ENCODE results near the gene NAV2.

NAV2 gene

DNA sequence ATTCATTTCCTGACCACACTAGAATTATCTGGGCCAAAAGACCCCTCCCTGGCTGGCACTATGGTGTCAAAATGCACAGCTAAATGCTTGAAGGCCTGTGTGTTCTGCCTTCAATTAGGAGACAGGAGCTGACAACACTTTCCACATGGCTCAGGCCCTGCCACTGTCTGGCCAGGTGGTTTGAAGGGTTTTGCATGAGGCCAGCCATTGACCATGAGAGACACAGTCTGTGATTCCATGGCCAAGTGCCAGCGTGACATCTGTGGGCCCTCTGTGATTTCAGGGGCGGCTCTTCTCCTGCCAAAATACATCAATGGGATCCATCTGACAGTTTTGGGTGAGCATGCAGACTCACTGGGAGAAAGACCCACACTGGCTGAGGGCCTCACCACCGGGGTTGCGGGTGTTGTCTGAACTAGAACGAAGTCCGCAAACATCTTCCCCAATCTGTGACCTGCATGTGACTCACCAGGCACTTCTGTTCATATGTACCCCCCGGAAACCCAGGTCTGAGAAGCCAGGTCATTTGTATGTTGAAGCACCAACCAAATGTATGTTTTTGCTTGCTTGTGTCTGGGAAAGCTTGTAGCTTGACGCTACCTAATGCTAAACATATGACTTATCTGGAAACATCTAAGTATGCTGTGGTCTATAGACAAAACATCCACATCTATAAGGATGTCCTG is 20.7 kb upstream of the NAV2 start:
- H3K36me3 ChIP-seq (ENCODE audit: control insufficient read depth, insufficient read depth, low read length): no peaks in the 10 kb centered on the region
- no peaks in the 10 kb centered on the region for H3K27me3 ChIP-seq (ENCODE audit: control insufficient read depth, insufficient read depth, low read length)
- no peak overlapping the region for H3K9ac ChIP-seq (ENCODE audit: low read length)
- H3K4me3 ChIP-seq (ENCODE audit: low read length): no peak overlapping the region
- no peaks in the 10 kb centered on the region for H3K9me3 ChIP-seq (ENCODE audit: control insufficient read depth, low read length)
- no peaks in the 10 kb centered on the region for H3K4me1 ChIP-seq (ENCODE audit: control insufficient read depth, insufficient read depth, low read length)

- Histone ChIP-seq H3K4me1 (ENCODE audit: control insufficient read depth, insufficient read depth, low read length) (no peaks in the 10 kb centered on the region), H3K9ac (ENCODE audit: low read length) (no peak overlapping the region), H3K27me3 (ENCODE audit: control insufficient read depth, insufficient read depth, low read length) (no peaks in the 10 kb centered on the region), H3K9me3 (ENCODE audit: control insufficient read depth, low read length) (no peaks in the 10 kb centered on the region), H3K4me3 (ENCODE audit: low read length) (no peak overlapping the region), H3K36me3 (ENCODE audit: control insufficient read depth, insufficient read depth, low read length) (no peaks in the 10 kb centered on the region)
Measured at GRCh38 chr11:19693146-19693545, 19.5 kb upstream of the NAV2 start.

DNA sequence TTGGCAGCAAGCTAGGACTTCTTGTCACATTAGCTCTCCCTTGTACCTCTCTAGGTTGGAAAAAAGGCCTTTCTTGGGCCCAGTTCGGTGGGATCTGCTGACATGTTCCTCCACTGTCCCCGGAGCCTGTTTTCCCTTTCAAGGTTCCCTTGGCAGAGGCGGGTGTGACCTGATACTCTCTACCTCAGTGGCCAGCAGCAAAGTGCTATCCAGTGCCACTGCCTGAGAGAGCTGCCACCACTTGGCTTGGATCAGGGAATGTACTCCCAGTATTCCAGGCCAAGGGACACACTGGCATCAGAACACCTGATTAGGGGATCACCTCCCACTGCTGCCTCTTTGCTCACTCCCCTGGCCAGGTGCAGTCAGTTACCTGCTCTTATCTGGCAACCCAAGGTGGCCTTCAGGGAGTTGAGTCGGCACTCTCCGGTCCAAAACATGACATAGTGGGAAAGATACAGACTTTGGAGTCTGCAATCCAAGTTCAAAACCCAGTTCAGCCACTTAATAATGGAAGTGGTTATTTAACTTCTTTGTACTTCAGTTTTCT is 17.8 kb upstream of the NAV2 start:
- no peak overlapping the region for H3K9ac ChIP-seq (ENCODE audit: low read length)
- no peaks in the 10 kb centered on the region for H3K27me3 ChIP-seq (ENCODE audit: control insufficient read depth, insufficient read depth, low read length)
- H3K4me3 ChIP-seq (ENCODE audit: low read length): no peak overlapping the region
- H3K4me1 ChIP-seq (ENCODE audit: control insufficient read depth, insufficient read depth, low read length): no peaks in the 10 kb centered on the region
- H3K9me3 ChIP-seq (ENCODE audit: control insufficient read depth, low read length): no peaks in the 10 kb centered on the region
- no peaks in the 10 kb centered on the region for H3K36me3 ChIP-seq (ENCODE audit: control insufficient read depth, insufficient read depth, low read length)

GRCh38 chr11:19696073-19696472 is 16.6 kb upstream of the NAV2 start:
- H3K9me3 ChIP-seq (ENCODE audit: control insufficient read depth, low read length): no peaks in the 10 kb centered on the region
- H3K27me3 ChIP-seq (ENCODE audit: control insufficient read depth, insufficient read depth, low read length): no peaks in the 10 kb centered on the region

DNA sequence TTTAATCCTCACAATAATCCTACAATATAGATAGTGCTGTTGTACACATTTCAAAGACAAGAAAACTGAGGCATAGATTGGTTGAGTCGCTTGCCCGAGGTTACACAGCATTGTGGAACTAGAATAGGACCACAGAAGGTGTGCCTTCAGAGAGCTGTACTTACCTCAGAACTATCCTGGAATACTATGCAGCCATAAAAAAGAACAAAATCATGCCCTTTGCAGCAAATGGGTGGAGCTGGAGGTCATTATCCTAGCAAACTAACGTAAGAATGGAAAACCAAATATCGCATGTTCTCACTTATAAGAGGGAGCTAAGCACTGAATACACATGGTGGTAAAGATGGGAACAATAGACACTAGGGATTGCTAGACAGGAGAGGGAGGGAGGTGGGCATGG is 15.7 kb upstream of the NAV2 start:
- H3K4me3 ChIP-seq (ENCODE audit: low read length): no peak overlapping the region

More at GRCh38 chr11:19696073-19696472, 16.6 kb upstream of the NAV2 start:
- no peak overlapping the region for H3K4me3 ChIP-seq (ENCODE audit: low read length)
- H3K9ac ChIP-seq (ENCODE audit: low read length): no peak overlapping the region
- no peaks in the 10 kb centered on the region for H3K36me3 ChIP-seq (ENCODE audit: control insufficient read depth, insufficient read depth, low read length)
- no peaks in the 10 kb centered on the region for H3K4me1 ChIP-seq (ENCODE audit: control insufficient read depth, insufficient read depth, low read length)

DNA sequence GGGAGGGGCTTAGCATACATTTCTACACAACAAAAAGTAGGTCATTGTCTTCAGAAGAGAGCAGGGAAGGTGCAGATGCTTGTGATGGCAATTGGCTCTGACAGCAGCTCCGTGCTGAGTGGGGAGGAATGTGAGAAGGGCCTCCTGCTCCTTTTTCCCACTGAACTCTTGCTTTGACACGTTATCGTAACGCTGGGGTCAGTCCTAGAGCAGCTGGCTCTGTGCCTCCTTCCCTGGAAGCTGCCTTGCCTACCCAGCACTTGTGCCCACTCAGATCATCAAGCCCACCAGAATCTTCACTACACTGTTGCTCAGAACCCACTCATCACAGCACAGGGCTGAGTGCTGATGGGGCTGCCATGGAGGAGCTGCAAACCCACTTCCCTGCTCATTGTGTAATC is 14.9 kb upstream of the NAV2 start:
- no peaks in the 10 kb centered on the region for H3K27me3 ChIP-seq (ENCODE audit: control insufficient read depth, insufficient read depth, low read length)
- no peak overlapping the region for H3K9ac ChIP-seq (ENCODE audit: low read length)
- no peaks in the 10 kb centered on the region for H3K9me3 ChIP-seq (ENCODE audit: control insufficient read depth, low read length)
- H3K4me3 ChIP-seq (ENCODE audit: low read length): no peak overlapping the region
- no peaks in the 10 kb centered on the region for H3K36me3 ChIP-seq (ENCODE audit: control insufficient read depth, insufficient read depth, low read length)
- no peaks in the 10 kb centered on the region for H3K4me1 ChIP-seq (ENCODE audit: control insufficient read depth, insufficient read depth, low read length)

More for the DNA sequence above, 15.7 kb upstream of the NAV2 start:
- H3K9ac ChIP-seq (ENCODE audit: low read length): no peak overlapping the region
- H3K9me3 ChIP-seq (ENCODE audit: control insufficient read depth, low read length): no peaks in the 10 kb centered on the region
- H3K36me3 ChIP-seq (ENCODE audit: control insufficient read depth, insufficient read depth, low read length): no peaks in the 10 kb centered on the region
- no peaks in the 10 kb centered on the region for H3K4me1 ChIP-seq (ENCODE audit: control insufficient read depth, insufficient read depth, low read length)
- H3K27me3 ChIP-seq (ENCODE audit: control insufficient read depth, insufficient read depth, low read length): no peaks in the 10 kb centered on the region

DNA sequence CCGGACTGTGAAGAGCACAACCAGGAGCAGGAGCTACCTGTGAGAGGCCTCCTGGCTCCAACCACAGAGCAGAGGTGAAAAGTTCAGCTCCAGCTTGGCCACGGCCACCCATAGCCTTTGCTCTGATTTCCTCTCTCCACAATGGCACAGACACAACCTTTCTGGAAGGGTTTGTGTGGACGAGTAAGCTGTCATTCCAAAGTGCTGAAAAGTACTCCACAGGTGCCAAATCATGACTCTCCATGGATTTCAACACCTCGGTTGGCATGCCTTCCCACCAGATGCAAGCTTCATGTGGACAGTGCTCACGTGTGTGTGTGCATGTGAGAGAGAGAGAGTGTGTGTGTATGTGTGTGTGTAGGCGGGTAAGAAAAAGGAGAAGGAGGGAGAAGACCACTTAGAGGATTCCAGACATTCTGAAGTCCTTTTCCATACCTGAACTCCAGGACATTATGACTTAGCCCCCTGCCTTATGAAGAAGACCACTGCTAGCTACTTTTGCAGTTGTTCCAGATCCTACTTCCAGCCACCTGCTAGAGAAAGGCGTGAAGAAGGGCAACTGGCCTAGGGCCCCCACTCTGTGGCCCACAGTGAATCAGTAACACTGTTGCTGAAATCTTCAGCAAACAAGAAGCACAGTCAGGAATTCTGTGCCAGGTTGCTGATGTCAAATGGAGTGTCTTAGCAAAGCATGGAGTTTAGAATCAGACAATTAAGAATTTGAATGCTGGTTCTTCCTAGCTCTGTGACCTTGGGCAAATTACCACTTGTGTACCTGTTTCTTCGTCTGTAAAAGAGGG is 13.9 kb upstream of the NAV2 start:
- Histone ChIP-seq H3K27me3 (ENCODE audit: control insufficient read depth, insufficient read depth, low read length) (no peaks in the 10 kb centered on the region), H3K9ac (ENCODE audit: low read length) (no peak overlapping the region), H3K36me3 (ENCODE audit: control insufficient read depth, insufficient read depth, low read length) (no peaks in the 10 kb centered on the region), H3K4me3 (ENCODE audit: low read length) (no peak overlapping the region), H3K9me3 (ENCODE audit: control insufficient read depth, low read length) (no peaks in the 10 kb centered on the region), H3K4me1 (ENCODE audit: control insufficient read depth, insufficient read depth, low read length) (no peaks in the 10 kb centered on the region)

DNA sequence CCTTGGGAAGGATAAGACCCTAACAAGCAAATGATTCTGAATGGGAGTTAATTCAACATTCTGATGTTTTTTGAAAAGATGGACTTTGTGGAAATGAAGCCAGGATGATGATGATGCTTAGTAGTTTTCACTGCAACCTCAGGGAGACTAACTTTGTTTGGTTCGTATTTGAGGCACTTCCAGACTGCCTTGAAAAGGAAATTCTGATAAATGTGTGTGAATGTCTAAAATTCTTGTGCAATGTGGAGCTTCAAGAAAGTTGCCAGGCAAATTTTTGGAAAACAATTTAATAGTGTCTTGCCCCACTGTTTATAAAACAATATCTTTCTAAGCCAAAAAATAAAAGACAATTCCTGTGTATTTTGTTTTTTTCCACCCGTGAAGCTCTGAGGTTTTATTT is 11.2 kb upstream of the NAV2 start:
- Histone ChIP-seq H3K27me3 (ENCODE audit: control insufficient read depth, insufficient read depth, low read length) (no peaks in the 10 kb centered on the region), H3K4me3 (ENCODE audit: low read length) (no peak overlapping the region), H3K4me1 (ENCODE audit: control insufficient read depth, insufficient read depth, low read length) (peaks cover 4% of the 10 kb centered on the region), H3K9ac (ENCODE audit: low read length) (no peak overlapping the region), H3K9me3 (ENCODE audit: control insufficient read depth, low read length) (no peaks in the 10 kb centered on the region), H3K36me3 (ENCODE audit: control insufficient read depth, insufficient read depth, low read length) (no peaks in the 10 kb centered on the region)

- Histone ChIP-seq H3K9ac (ENCODE audit: low read length) (no peak overlapping the region), H3K4me1 (ENCODE audit: control insufficient read depth, insufficient read depth, low read length) (peaks cover 4% of the 10 kb centered on the region), H3K4me3 (ENCODE audit: low read length) (no peak overlapping the region), H3K36me3 (ENCODE audit: control insufficient read depth, insufficient read depth, low read length) (no peaks in the 10 kb centered on the region), H3K27me3 (ENCODE audit: control insufficient read depth, insufficient read depth, low read length) (no peaks in the 10 kb centered on the region), H3K9me3 (ENCODE audit: control insufficient read depth, low read length) (no peaks in the 10 kb centered on the region)
Measured at GRCh38 chr11:19702620-19703019, 10.0 kb upstream of the NAV2 start.

DNA sequence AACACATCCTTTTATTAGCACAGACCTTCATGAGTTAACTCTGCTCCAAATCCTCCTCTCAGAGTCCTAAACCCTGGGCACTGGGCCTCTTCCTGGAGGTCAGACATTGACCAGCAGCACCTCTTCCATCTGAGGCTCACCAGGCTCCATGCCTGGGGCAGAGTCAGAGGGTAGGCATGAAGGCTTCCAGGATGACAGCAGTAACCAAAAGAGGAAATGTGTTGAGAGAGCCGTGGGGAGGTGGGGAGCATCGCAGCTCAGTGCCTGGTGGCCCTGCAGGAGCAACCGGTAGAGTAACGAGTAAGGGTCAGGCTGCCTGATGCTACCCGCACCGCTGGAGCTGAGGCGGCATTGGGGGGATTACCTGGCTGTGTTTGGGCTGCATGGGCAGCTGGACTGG is 9.4 kb upstream of the NAV2 start:
- H3K27me3 ChIP-seq (ENCODE audit: control insufficient read depth, insufficient read depth, low read length): no peaks in the 10 kb centered on the region
- H3K4me3 ChIP-seq (ENCODE audit: low read length): no peak overlapping the region
- no peaks in the 10 kb centered on the region for H3K36me3 ChIP-seq (ENCODE audit: control insufficient read depth, insufficient read depth, low read length)
- H3K9ac ChIP-seq (ENCODE audit: low read length): no peak overlapping the region
- H3K9me3 ChIP-seq (ENCODE audit: control insufficient read depth, low read length): no peaks in the 10 kb centered on the region
- peaks cover 4% of the 10 kb centered on the region for H3K4me1 ChIP-seq (ENCODE audit: control insufficient read depth, insufficient read depth, low read length)

- Histone ChIP-seq H3K9me3 (ENCODE audit: control insufficient read depth, low read length) (no peaks in the 10 kb centered on the region), H3K9ac (ENCODE audit: low read length) (no peak overlapping the region), H3K4me1 (ENCODE audit: control insufficient read depth, insufficient read depth, low read length) (peaks cover 4% of the 10 kb centered on the region), H3K4me3 (ENCODE audit: low read length) (no peak overlapping the region), H3K27me3 (ENCODE audit: control insufficient read depth, insufficient read depth, low read length) (no peaks in the 10 kb centered on the region), H3K36me3 (ENCODE audit: control insufficient read depth, insufficient read depth, low read length) (no peaks in the 10 kb centered on the region)
Measured at GRCh38 chr11:19704213-19704612, 8.4 kb upstream of the NAV2 start.

DNA sequence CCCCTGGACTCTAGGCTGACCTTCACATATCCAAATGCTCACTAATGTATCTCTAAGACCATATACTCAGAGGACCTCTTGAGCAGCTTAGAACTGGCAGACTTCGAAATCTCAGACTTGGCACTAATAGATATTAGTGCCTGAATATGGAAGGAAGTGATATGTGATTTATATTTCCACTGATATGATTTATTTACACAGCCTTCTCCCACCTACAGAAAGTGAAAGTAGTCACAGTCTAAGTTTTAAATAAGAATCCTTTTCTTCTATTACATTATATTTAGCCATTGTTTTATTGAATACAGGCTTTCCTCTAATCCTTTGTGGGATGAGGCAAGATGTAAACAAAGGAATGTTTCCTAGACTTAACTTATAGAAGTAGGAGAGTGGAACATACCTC is 6.7 kb upstream of the NAV2 start:
- no peaks in the 10 kb centered on the region for H3K36me3 ChIP-seq (ENCODE audit: control insufficient read depth, insufficient read depth, low read length)
- no peak overlapping the region for H3K9ac ChIP-seq (ENCODE audit: low read length)
- no peak overlapping the region for H3K4me3 ChIP-seq (ENCODE audit: low read length)
- no peaks in the 10 kb centered on the region for H3K9me3 ChIP-seq (ENCODE audit: control insufficient read depth, low read length)
- H3K27me3 ChIP-seq (ENCODE audit: control insufficient read depth, insufficient read depth, low read length): no peaks in the 10 kb centered on the region
- H3K4me1 ChIP-seq (ENCODE audit: control insufficient read depth, insufficient read depth, low read length): peaks cover 4% of the 10 kb centered on the region
